C4-2B (cell line): ENCODE measurements around the gene SPACA4.

Experiments
- CTCF ChIP-seq: fragments of 450-650 bp; conservative IDR thresholded peaks from 2 replicates; pipeline ENCODE4 v1.5.1; 2017; ENCODE audit warnings: mild to moderate bottlenecking
- ZFX ChIP-seq: fragments of 450-650 bp; IDR thresholded peaks from 2 replicates; pipeline ENCODE4 v1.6.1; 2017

GRCh38 chr19:48627865-48628314, 21.3 kb downstream of the SPACA4 start:
- TF ChIP-seq CTCF (no peak), ZFX (no peak)
